ENCODE measurements around the gene UTP15.
A peak's percentile ranks its signal among the peaks of the same experiment; 100 is the strongest.

Gene UTP15

DNA sequence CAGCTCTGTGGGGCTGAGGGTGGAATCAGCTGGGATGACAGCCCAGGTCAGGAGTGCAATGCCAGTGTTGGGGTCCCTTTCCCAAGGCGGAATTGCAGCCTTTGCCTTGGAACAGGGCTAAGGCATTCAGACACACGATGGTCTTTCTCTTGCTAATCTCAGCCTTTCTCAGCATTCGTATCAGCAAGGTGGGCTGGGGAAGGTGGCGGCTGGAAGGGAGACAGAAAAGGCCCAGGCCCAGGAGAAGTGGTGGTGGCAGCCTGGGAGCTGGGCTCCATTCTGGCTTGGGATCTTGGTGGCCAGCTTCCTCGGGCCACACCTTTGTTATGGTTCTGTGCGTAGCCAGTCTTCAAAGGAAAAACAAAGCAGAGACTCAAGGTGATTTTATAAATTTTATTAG, 59.3 kb downstream of the UTP15 start:
- DNase-seq, result no peak

DNA sequence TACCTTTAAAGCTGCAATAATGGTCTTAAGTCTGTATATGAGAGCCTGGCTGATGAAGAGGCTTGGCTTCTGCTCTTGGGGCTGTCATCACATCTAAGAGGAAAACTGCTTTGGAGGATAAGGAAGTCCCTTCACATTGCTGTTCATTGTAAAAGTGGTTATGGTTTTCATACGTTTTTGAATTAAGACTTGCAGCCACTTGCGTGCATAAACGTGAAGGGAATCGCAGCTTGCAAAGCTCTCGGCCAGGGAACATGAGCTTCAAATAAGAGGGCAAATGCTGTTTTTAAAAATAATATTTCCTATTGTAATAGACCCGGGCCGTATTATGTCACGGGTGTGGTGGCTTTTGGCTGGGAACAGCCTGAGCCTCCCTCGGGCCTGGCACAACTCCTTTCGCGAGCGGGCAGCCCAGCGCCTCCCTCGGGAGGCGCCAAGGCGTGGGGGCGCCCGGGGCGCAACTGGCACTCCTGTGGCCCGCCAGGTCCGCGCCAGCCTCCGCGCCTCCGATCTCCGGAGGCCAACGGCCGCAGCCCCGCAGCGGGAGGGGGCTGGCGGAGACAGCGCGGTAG, 59.9 kb downstream of the UTP15 start:
- no peak for DNase-seq

DNA sequence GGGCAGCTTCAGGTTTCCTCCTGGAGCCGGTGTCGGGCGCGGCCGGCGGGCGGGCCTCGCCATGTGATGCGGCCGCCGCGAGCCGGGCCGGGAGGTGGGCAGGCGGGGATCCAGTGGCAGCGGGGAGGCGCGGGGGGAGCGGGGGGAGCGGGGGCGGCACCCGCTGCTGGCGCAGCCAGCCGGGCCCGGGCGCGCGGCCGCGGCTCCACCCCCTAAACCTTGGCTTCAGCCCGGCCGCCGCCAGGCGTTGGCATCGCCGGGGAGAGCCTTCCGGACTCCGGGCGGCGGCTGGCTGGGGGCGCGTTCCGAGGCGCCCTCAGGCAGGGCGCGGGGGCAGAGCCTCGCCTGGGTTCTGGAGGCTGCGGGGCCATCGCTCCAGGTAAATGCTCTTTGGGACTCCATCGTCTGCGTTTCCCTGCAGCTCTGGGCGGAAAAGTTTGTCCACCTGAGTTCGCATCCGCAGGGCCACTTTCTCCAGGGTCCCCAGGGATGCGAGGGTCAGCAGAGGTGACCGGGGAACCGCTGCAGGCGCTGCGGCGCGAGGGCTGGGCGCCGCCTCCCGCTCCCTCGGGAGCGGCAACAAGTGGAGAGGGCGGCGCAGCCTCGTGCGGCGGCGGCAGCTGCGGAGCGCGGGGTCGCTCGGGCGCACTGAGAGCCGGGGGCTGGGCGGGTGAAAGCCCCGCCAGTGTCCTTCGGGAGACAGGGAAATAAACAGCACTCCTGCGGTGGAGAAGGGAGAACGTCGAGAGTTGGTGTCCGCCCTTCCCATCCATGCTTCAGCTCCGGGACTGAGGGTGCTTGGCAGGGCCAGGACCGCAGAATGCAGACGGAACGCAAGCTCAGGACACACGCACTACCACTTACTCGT, 60.6 kb downstream of the UTP15 start, which contains the start of gene ARHGEF28:
Gene ARHGEF28, plus strand, starts transcription at position 253 of the 868 bp plus-strand sequence. CDS start 58,656 bp downstream, outside the sequence.
- peak; percentile 84 for DNase-seq

DNA sequence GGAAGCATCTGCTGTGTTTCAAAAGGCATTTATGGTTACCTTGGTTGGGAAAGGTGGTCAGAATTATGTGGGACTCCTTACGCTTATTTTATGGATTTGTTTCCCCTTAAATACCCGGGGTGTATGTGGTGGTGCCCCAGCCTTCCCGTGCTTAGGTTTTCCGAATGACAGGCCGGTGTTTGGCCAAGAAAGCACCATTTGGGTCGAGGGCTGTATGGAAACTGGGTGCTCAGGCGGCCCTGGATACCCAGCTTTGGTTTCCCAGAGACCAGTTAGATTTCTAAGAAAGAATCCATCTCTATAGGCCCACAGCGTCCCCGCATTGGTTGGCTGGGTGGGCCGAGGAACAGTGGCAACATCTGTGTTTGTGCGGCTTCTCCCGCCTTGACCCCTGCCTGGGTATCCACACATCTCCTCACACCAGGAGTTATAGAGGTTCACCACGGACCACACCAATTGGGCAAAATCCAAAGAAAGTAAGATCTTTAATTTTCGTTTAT, 61.3 kb downstream of the UTP15 start:
- no peak for DNase-seq

GRCh38 chr5:73629456-73629855, 63.9 kb downstream of the UTP15 start:
- DNase-seq, result no peak

GRCh38 chr5:73630765-73631164, 65.2 kb downstream of the UTP15 start:
- DNase-seq, result no peak

GRCh38 chr5:73631500-73631899, 66.0 kb downstream of the UTP15 start:
- no peak for DNase-seq

Data from EL (cell line).